Psoas muscle (tissue), 8 donors: Measurements from ENCODE around the gene CUX1. TPM values are rescaled to one million over a fixed set of nuclear protein-coding genes. Genes with fewer than 3 reads are reported as not detected.

Source experiments
- ATAC-seq, 4 donors: fragments of 200-7000 bp; cut with Tn5 transposase; one replicate each; pipeline ENCODE4 v1.9.1; 2020; ENCODE audit warnings: moderate library complexity in 3 of 4, mild to moderate bottlenecking in 2 of 4
- DNase-seq, 2 donors: peaks; one replicate each; pipeline ENCODE4 v3.0.0-alpha.2; 2020
- H3K27ac ChIP-seq: fragments of 200-600 bp; one replicate; pipeline ENCODE4 v1.8.0; 2022
- H3K27me3 ChIP-seq, 3 donors: fragments of 200-600 bp in 1 of 3; one replicate each; pipeline versions ENCODE4 v1.6.1 to v1.8.0; 2013 to 2022; ENCODE audit warnings: low read length in 2 of 3, mild to moderate bottlenecking in 2 of 3, moderate library complexity in 1 of 3; ENCODE audit not compliant: insufficient read depth in 3 of 3
- H3K36me3 ChIP-seq, 2 donors: fragments of 200-600 bp in 1 of 2; one replicate each; pipeline versions ENCODE4 v1.6.1 to v1.8.0; 2013 to 2022; ENCODE audit warnings: low read depth in 1 of 2, mild to moderate bottlenecking in 1 of 2, moderate library complexity in 1 of 2; ENCODE audit not compliant: insufficient read depth in 1 of 2
- H3K4me1 ChIP-seq: fragments of 200-600 bp; one replicate; pipeline ENCODE4 v1.8.0; 2022
- H3K4me3 ChIP-seq: fragments of 200-600 bp; one replicate; pipeline ENCODE4 v1.8.0; 2022; ENCODE audit warnings: mild to moderate bottlenecking
- H3K9me3 ChIP-seq: fragments of 200-600 bp; one replicate; pipeline ENCODE4 v1.8.0; 2022
- WGBS, 3 donors: extraction: QIAGEN DNeasy Blood & Tissue Kit; methylation state at CpG; one replicate each; pipeline versions ENCODE4 v1.1.6 to v1.1.7; 2013; 5-methylcytosine and 5-hydroxymethylcytosine counted together
- intact Hi-C, 2 donors: fragments of 100-400 bp; cut with DNase I; formaldehyde crosslinking; loops; one replicate each; pipeline versions ENCODE4 v1.11.0 to v1.14.2; 2022
- polyA plus RNA-seq, 3 donors: library from polyadenylated mRNA; stranded (reverse); fragments of 200-250 nt; gene quantifications; one replicate each; pipeline ENCODE4 v1.2.3, GENCODE V29; 2013
- total RNA-seq, 4 donors: library from RNA; stranded (reverse); fragmentation: NEBNext Ultra II Directional in 2 of 4; extraction: Animal tissue kit (Norgen Biotek cat#: 25700) in 2 of 4; gene quantifications; one replicate each; pipeline versions ENCODE4 v1.2.1 to v1.2.4, GENCODE V29; 2021 to 2023
- TF ChIP-seq, protein P1 (sequence below): fragments of 200-600 bp; IDR thresholded peaks from one replicate; pipeline ENCODE4 v1.8.0; 2022; ENCODE audit warnings: antibody characterized with exemption
- donor health status: healthy with polysubstance abuse.
- donor health status: DM: no; HTN: no; CAD: no; lungs with moderate emphysema.
- donor health status: Bipolar disorder and iron deficiency.
- donor health status: healthy.
- donor health status: DM: yes; HTN: yes; CAD: no.
- donor health status: DM: no; HTN: no; CAD: no.
- donor health status: DM: no; HTN: no; CAD: no.
- donor health status: DM: yes; HTN: yes; CAD: no.

Gene CUX1
- total and polyA plus RNA-seq, 7 donors = 12.5 to 95.6 (median 72.4) TPM

DNA sequence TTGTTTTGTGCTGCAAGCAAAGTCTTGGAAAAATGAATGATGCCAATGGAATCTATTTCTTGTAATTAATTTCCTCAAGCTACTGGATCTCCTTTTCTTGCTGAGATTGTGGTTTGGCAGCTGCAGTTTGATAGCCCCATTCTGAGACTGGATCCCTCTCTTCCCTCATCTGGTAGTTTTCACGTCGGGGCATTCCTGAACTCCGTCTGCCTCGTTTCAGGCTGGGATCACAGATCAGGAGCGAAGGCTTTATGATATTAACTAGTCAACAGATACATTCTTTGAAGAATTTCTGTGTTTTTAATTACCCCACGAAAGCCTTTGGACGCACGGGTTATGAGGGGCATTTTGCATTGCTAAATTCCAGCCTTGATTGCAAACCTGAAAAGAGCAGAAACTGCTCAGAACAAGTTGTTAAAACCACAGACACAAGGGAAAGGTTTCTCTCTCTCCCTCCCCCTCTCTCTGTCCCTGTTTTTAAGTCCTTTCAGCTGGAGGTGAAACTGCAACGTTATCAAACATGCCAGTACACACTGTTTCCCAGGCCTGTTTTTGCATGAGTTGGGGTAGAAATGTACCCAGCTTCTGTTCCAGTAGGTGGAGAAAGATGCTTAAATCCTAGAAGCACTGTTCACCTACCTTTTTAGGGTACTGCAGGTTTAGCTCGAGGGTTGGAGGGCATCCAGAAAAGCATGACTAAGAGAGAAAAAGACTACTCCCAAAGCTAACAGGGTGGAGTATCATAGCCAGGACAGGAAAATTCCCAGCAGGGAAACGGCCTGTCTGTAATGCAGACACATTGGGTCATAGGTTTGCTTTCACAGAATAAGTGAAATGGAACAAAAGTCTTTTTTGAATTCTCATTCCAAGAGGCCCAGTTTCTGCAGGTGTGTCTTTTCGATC is 124.3 kb downstream of the CUX1 start:
- Histone ChIP-seq H3K27ac (peak overlapping the region; percentile 58), H3K27me3 (no peaks in the 10 kb centered on the region), H3K4me3 (no peak overlapping the region), H3K4me1 (peaks cover 70% of the 10 kb centered on the region), H3K9me3 (no peaks in the 10 kb centered on the region), H3K36me3 (no peaks in the 10 kb centered on the region)
- WGBS, 3 donors = 59 to 69% (median 60%) methylated on average over 12 of the region's 12 CpGs
- intact Hi-C loops = no loop called here
- peak; percentile 52 to 74 (median 63) for ATAC-seq
- TF ChIP-seq, protein P1, sequence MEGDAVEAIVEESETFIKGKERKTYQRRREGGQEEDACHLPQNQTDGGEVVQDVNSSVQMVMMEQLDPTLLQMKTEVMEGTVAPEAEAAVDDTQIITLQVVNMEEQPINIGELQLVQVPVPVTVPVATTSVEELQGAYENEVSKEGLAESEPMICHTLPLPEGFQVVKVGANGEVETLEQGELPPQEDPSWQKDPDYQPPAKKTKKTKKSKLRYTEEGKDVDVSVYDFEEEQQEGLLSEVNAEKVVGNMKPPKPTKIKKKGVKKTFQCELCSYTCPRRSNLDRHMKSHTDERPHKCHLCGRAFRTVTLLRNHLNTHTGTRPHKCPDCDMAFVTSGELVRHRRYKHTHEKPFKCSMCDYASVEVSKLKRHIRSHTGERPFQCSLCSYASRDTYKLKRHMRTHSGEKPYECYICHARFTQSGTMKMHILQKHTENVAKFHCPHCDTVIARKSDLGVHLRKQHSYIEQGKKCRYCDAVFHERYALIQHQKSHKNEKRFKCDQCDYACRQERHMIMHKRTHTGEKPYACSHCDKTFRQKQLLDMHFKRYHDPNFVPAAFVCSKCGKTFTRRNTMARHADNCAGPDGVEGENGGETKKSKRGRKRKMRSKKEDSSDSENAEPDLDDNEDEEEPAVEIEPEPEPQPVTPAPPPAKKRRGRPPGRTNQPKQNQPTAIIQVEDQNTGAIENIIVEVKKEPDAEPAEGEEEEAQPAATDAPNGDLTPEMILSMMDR = no peak
- DNase-seq = no peak

GRCh38 chr7:101942603-101943210 is 125.3 kb downstream of the CUX1 start:
- H3K27ac ChIP-seq = peak overlapping the region; percentile 58
- no peak for DNase-seq
- ATAC-seq = peak in 1 of 4 donors; percentile 18
- no peaks in the 10 kb centered on the region for H3K27me3 ChIP-seq
- no peaks in the 10 kb centered on the region for H3K9me3 ChIP-seq
- TF ChIP-seq, protein P1 = no peak
- WGBS, 3 donors = 84 to 89% (median 86%) methylated on average over 13 of the region's 13 CpGs
- intact Hi-C loops = no loop called here
- H3K4me1 ChIP-seq = peaks cover 65% of the 10 kb centered on the region
- no peaks in the 10 kb centered on the region for H3K36me3 ChIP-seq
- no peak overlapping the region for H3K4me3 ChIP-seq

DNA sequence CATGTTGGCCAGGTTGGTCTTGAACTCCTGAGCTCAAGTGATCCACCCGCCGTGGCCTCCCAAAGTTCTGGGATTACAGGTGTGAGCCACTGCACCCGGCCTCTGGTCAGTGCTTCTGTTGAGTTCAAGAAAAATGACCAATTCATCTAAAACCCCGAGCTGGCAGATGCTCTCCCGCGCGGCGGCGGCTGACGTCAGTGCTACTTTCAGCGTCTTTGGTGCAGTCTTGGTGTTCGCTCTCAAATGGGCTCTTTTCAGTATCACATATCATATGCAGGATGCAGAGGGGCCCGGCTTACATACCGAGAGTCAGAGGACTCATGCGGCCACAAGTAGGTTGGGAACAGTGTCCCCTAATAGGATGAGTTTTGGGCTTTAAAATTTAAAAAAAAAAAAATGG is 125.9 kb downstream of the CUX1 start:
- DNase-seq = no peak
- Histone ChIP-seq H3K4me1 (peaks cover 64% of the 10 kb centered on the region), H3K27ac (no peak overlapping the region), H3K36me3 (no peaks in the 10 kb centered on the region), H3K27me3 (no peaks in the 10 kb centered on the region), H3K4me3 (no peak overlapping the region), H3K9me3 (no peaks in the 10 kb centered on the region)
- no peak for ATAC-seq
- TF ChIP-seq, protein P1 = no peak
- WGBS, 3 donors = 89 to 94% (median 89%) methylated on average over 15 of the region's 15 CpGs
- intact Hi-C loops = no loop called here

- ATAC-seq (peak; percentile 17 to 72 (median 38)), DNase-seq (no peak)
- H3K27ac ChIP-seq = peak overlapping the region; percentile 80
- no peaks in the 10 kb centered on the region for H3K9me3 ChIP-seq
- no peaks in the 10 kb centered on the region for H3K27me3 ChIP-seq
- no peaks in the 10 kb centered on the region for H3K36me3 ChIP-seq
- H3K4me3 ChIP-seq = no peak overlapping the region
- intact Hi-C loops = no loop called here
- TF ChIP-seq, protein P1 = no peak
- WGBS, 3 donors = 63 to 83% (median 73%) methylated on average over 14 of the region's 14 CpGs
- peaks cover 69% of the 10 kb centered on the region for H3K4me1 ChIP-seq
Measured at GRCh38 chr7:101943889-101944600, 126.6 kb downstream of the CUX1 start.
